Stimulated activated CD8-positive, alpha-beta memory T cell treated with anti-CD3 and anti-CD28 coated beads, Interleukin-15, amount 100 ng/mL, for 24 hours (primary cell): Measurements from ENCODE around the gene HOXA3.

Source experiments
- DNase-seq: peaks from one replicate; pipeline ENCODE4 v3.0.0-alpha.2; 2020; ENCODE audit warnings: low read depth

The HOXA3 gene

GRCh38 chr7:27154901-27155815, 2.8 kb upstream of the HOXA3 start:
- DNase-seq, result no peak

- no peak for DNase-seq
These were observed 2.0 kb upstream of the HOXA3 start for GRCh38 chr7:27154369-27154768.

GRCh38 chr7:27153526-27153925, 1.1 kb upstream of the HOXA3 start:
- no peak for DNase-seq

- DNase-seq, result no peak
These were observed 546 bp upstream of the HOXA3 start for GRCh38 chr7:27152816-27153442.

GRCh38 chr7:27151341-27151930, 947 bp downstream of the HOXA3 start:
- DNase-seq, result no peak

- peak; percentile 42 for DNase-seq
These were observed 1.6 kb downstream of the HOXA3 start for GRCh38 chr7:27150568-27151340.

- DNase-seq, result no peak
These were observed 2.4 kb downstream of the HOXA3 start for GRCh38 chr7:27149842-27150567.

- DNase-seq, result no peak
These were observed 3.4 kb downstream of the HOXA3 start for GRCh38 chr7:27148756-27149641.

GRCh38 chr7:27148031-27148755, 4.2 kb downstream of the HOXA3 start:
- DNase-seq, result no peak

GRCh38 chr7:27147199-27148030, 5.0 kb downstream of the HOXA3 start, which contains the start of gene HOXA6:
Gene HOXA6 (minus strand): TSS chr7:27147774. CDS start chr7:27147749, 25 bp downstream.
- no peak for DNase-seq

GRCh38 chr7:27146491-27147198, 5.7 kb downstream of the HOXA3 start:
- DNase-seq, result no peak

- DNase-seq, result no peak
These were observed 6.4 kb downstream of the HOXA3 start for GRCh38 chr7:27145914-27146412.

- no peak for DNase-seq
These were observed 7.0 kb downstream of the HOXA3 start for GRCh38 chr7:27145165-27145913.

GRCh38 chr7:27144781-27145164, 7.6 kb downstream of the HOXA3 start:
- no peak for DNase-seq

- DNase-seq, result no peak
These were observed 8.2 kb downstream of the HOXA3 start for GRCh38 chr7:27143950-27144780.
